AG04450 (cell line): ENCODE results near the gene CD27. TPM values are rescaled to one million over a fixed set of nuclear protein-coding genes. Genes with fewer than 3 reads are reported as not detected.
A peak's percentile ranks its signal among the peaks of the same experiment; 100 is the strongest.
"Not testable (repeated sequence)": the region's sequence is repeated elsewhere in the genome, so short reads cannot be mapped to it uniquely, and the experiment has no call there.

Experiments
- CTCF ChIA-PET: fragments of 300-600, 350-600 bp; formaldehyde crosslinking; extraction: SDS; loops from one replicate; lab custom pipeline; 2022; ENCODE audit warnings: antibody characterized with exemption, inconsistent platforms; lab: Charles Lee
- POLR2A ChIA-PET: fragments of 350-600 bp; formaldehyde crosslinking; extraction: SDS; loops from one replicate; lab custom pipeline; 2021; ENCODE audit warnings: antibody characterized with exemption, inconsistent platforms; lab: Yijun Ruan, JAX
- DNase-seq: peaks from one replicate; pipeline ENCODE4 v3.0.0-alpha.2; 2011; ENCODE audit warnings: low read depth, low spot score
- H3K27ac ChIP-seq: one replicate; pipeline ENCODE4 v1.5.1; 2012; ENCODE audit warnings: low read depth, low read length, control low read depth
- H3K27me3 ChIP-seq: one replicate; pipeline ENCODE4 v1.6.0; 2012; ENCODE audit warnings: low read length; ENCODE audit not compliant: control insufficient read depth, insufficient read depth
- H3K4me3 ChIP-seq: 2 replicates; pipeline ENCODE4 v1.5.1; 2011; ENCODE audit warnings: mild to moderate bottlenecking, low read depth, low read length, control low read depth
- H3K9me3 ChIP-seq: 2 replicates; pipeline ENCODE4 v1.5.1; 2012; ENCODE audit warnings: low read length; ENCODE audit not compliant: control insufficient read depth, insufficient read depth
- polyA plus RNA-seq: library from polyadenylated mRNA; depleted of rRNA; stranded (reverse); fragments of >200 nt; gene quantifications from 2 replicates; pipeline ENCODE4 v1.2.3, GENCODE V29; 2011
- TF ChIP-seq, protein P1 (sequence below): IDR thresholded peaks from 2 replicates; pipeline ENCODE4 v1.5.1; 2011; ENCODE audit warnings: low read depth, low read length, control low read depth, inconsistent platforms

CD27 gene
- polyA plus RNA-seq, 1 experiment, result not detected

DNA sequence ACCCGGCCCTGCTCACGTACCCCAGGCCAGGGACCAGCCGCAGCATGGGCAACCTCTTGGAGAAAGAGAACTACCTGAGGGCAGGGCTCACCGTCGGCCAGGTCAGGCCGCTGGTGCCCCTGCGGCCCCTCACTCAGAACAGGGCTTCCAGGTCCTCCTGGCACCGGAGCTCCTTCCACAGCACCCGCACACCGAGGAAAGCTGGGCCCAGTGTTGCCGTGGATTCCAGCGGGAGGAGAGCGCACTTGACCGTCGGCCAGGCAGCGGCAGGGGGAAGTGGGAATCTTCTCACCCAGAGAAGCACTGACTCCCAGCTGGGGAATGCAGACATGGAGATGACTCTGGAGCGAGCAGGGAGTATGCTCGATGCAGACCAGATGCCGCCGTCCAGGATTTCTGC lies 33.7 kb downstream of the CD27 start:
- no peak overlapping the region for H3K4me3 ChIP-seq
- H3K27me3 ChIP-seq, result peaks cover 4% of the 10 kb centered on the region
- ChIA-PET POLR2A (interaction anchor here (0.6 to 1.3 kb wide), 2 partner anchors 8 to 56 kb away, joined by 3 to 5 read pairs; partner anchors contain the start of genes GAPDH and VAMP1), CTCF (no interaction called here)
- peaks cover 2% of the 10 kb centered on the region; the same call in 1 of the 2 replicates for H3K9me3 ChIP-seq
- H3K27ac ChIP-seq, result no peak overlapping the region
- no peak for DNase-seq
- TF ChIP-seq, protein P1, sequence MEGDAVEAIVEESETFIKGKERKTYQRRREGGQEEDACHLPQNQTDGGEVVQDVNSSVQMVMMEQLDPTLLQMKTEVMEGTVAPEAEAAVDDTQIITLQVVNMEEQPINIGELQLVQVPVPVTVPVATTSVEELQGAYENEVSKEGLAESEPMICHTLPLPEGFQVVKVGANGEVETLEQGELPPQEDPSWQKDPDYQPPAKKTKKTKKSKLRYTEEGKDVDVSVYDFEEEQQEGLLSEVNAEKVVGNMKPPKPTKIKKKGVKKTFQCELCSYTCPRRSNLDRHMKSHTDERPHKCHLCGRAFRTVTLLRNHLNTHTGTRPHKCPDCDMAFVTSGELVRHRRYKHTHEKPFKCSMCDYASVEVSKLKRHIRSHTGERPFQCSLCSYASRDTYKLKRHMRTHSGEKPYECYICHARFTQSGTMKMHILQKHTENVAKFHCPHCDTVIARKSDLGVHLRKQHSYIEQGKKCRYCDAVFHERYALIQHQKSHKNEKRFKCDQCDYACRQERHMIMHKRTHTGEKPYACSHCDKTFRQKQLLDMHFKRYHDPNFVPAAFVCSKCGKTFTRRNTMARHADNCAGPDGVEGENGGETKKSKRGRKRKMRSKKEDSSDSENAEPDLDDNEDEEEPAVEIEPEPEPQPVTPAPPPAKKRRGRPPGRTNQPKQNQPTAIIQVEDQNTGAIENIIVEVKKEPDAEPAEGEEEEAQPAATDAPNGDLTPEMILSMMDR, result no peak

DNA sequence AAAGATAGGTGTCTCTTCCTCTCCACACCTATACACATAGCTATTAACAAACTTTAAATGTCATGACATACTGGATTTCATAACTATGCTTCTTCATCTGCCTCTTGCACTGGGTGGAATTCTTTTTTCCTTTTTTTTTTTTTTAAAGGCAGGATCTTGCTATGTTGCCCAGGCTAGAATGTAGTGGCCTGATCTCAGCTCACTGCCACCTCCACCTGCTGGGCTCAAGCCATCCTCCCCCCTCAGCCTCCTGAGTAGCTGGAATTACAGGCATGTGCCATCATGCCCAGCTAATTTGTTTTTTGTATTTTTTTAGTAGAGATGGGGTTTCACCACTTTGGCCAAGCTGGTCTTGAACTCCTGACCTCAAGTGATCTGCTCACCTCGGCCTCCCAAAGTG lies 43.5 kb downstream of the CD27 start:
- H3K27ac ChIP-seq, result no peak overlapping the region
- ChIA-PET POLR2A (interaction anchor here (0.7 to 1.3 kb wide), 4 partner anchors 18 to 125 kb away, joined by 3 to 8 read pairs (median 4); partner anchors contain the start of gene VAMP1), CTCF (interaction anchor here (0.7 to 1.8 kb wide), 3 partner anchors 22 to 58 kb away, joined by 3 to 4 read pairs (median 4); no protein-coding TSS in a partner anchor)
- TF ChIP-seq, protein P1, result no peak
- DNase-seq, result no peak
- H3K9me3 ChIP-seq, result no peaks in the 10 kb centered on the region
- no peak overlapping the region for H3K4me3 ChIP-seq
- H3K27me3 ChIP-seq, result no peaks in the 10 kb centered on the region

GRCh38 chr12:6489449-6489848 lies 44.7 kb downstream of the CD27 start:
- TF ChIP-seq, protein P1, result no peak
- no peak for DNase-seq
- CTCF ChIA-PET, result interaction anchor here (1.8 kb wide), 1 partner anchor 23 kb away, joined by 4 read pairs; no protein-coding TSS in a partner anchor
- H3K27me3 ChIP-seq, result no peaks in the 10 kb centered on the region
- no peaks in the 10 kb centered on the region for H3K9me3 ChIP-seq
- no peak overlapping the region for H3K27ac ChIP-seq
- H3K4me3 ChIP-seq, result no peak overlapping the region
- POLR2A ChIA-PET, result interaction anchor here (0.6 kb wide), 1 partner anchor 45 kb away, joined by 3 read pairs; no protein-coding TSS in a partner anchor

- POLR2A ChIA-PET, result interaction anchor here (0.8 kb wide), 1 partner anchor 43 kb away, joined by 3 read pairs; the partner anchor contains the start of gene GAPDH
- CTCF ChIA-PET, result interaction anchor here (0.6 kb wide), 1 partner anchor 68 kb away, joined by 3 read pairs; no protein-coding TSS in a partner anchor
- not testable (repeated sequence) for H3K4me3 ChIP-seq, H3K9me3 ChIP-seq, H3K27ac ChIP-seq, H3K27me3 ChIP-seq, DNase-seq
Observed at GRCh38 chr12:6490673-6491072, 45.9 kb downstream of the CD27 start.

DNA sequence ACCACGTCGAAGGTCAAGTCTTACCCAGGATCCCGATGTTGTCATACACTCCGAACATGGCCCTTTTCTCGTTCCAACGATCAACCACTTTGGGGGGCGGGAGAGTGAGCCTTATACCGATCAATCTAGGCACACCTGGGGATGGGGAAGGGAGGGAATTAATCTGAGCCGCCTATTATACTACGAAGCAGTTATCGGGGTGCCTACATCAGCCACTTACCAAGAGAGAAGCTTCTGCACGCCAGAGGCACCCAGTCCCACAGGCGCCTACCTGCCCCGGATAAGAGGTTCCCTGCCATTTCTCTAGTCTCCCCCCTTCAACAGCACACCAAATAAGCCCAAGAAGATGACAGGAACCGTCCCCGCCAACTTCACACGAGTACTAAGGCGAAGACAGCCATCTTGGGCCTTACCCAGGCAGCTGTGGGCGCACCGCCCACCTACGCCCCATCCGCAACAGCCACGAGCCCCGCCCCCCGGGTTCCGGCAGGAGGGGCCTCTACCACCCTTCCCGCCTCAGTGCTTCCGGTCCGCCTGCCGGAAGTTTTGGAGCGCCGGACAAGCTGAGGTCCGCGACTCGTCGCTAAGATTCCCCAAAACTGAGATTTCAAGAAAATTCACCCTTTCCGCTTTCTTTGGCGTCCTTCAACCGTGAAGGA lies 48.2 kb downstream of the CD27 start, which contains the start of gene MRPL51:
TSS of gene MRPL51 (minus strand) at position 425 of the 659 bp plus-strand sequence. CDS start at position 299, 126 bp downstream.
- ChIA-PET CTCF (interaction anchor here (0.8 to 1.0 kb wide), 2 partner anchors 22 to 28 kb away, joined by 3 to 4 read pairs; partner anchors contain the start of gene VAMP1), POLR2A (interaction anchor here (0.6 to 1.9 kb wide), 12 partner anchors 12 to 167 kb away, joined by 3 to 34 read pairs (median 4); partner anchors contain the start of genes GAPDH, LTBR and VAMP1)
- H3K4me3 ChIP-seq, result peak within 1 kb of the TSS; percentile 97
- H3K27ac ChIP-seq, result peak within 1 kb of the TSS; percentile 97
- DNase-seq, result peak; percentile 83
- no peaks in the 10 kb centered on the region for H3K9me3 ChIP-seq
- TF ChIP-seq, protein P1, result no peak
- H3K27me3 ChIP-seq, result no peaks in the 10 kb centered on the region
